Activated gamma-delta T cell (primary cell): ENCODE data around the gene ILDR1.
"Not testable (repeated sequence)": the region's sequence is repeated elsewhere in the genome, so short reads cannot be mapped to it uniquely, and the experiment has no call there.

Source experiments
- DNase-seq: peaks from one replicate; lab custom pipeline; 2025; lab: John Stamatoyannopoulos, UW
- total RNA-seq, 2 donors: gene quantifications; one replicate each; lab custom pipeline; 2026; lab: John Stamatoyannopoulos, UW

The ILDR1 gene
- total RNA-seq: 0 to 0.09 reads per million in 2 donors

DNA sequence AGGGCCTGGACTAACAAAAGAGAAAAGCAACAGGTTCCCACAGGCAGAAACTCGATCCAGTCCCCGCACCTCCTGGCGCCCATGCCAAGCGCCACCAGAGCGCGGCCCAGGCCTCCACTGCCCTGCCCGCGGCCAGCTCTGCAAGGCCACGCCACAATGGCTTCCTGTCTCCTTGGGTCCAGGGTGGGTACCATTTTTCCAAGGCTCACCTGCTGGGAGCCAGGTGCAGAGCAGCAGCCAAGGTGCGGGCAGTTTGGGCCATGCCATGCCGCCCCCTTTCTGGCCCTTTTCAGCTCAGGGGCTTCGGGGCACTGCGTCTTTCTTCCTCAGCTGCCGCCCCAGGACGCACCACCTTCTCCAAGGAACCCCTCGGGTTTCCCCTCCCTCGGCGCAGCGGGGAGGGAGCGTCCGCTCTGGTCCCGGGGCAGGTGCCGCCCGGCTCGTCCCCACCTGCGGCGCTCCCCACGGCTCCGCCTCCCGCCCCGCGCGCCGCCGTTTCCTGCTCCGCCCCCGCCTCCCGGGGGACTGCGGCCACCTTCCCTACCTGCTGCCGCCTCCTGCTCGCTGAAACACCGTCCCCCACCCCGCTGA, at the start of gene ILDR1:
Gene ILDR1, minus strand, starts transcription at position 437 of the 591 bp plus-strand sequence. Its CDS starts 170 bp downstream, at position 267.
- DNase-seq: no peak

DNA sequence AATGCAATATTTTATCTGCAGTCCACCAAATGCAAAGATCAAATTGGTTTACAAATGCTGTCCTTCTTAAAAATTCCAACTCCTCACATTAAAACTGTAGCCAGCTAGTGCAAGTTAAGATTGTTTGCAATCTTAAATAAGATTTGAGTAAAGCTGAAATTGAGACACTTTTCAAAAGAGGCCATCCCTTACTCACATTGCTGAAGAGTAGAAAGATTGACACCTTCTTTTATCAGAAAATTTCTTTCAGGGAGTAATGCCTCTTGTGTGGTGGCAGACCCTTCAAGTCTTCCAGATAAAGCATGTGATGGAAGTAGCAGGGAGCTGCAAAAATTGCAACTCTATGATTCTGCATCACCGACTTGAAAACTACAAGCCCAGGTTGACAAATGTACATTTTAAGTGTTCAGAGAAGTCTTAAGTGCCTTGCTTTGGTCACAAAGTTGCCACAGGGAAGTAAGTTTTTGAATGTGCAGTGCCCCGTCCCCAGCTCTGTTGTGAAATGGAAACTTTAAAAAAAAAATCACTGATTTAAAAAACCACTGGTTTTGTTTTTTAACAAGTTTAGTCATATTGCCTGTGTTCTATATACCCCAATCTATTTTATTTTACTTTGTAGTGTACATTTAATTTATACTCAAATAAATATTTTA, 45.7 kb upstream of the ILDR1 start:
- DNase-seq: no peak

DNA sequence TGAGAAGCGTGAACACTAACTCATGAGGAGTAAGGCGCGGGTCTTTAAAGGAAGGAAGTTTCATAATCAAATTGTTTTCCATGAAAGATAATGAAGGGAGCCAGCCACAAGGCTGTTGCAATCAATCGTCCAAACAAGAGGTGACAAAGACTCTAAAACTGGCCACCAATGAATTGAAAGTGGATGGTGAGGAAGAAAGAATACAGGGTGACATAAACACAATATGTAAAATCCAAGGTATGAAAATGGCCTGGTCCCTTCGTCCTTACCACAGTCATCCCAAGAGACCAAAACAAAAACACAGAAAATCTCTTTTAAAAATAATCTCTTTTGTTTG, 45.1 kb upstream of the ILDR1 start:
- DNase-seq: no peak

DNA sequence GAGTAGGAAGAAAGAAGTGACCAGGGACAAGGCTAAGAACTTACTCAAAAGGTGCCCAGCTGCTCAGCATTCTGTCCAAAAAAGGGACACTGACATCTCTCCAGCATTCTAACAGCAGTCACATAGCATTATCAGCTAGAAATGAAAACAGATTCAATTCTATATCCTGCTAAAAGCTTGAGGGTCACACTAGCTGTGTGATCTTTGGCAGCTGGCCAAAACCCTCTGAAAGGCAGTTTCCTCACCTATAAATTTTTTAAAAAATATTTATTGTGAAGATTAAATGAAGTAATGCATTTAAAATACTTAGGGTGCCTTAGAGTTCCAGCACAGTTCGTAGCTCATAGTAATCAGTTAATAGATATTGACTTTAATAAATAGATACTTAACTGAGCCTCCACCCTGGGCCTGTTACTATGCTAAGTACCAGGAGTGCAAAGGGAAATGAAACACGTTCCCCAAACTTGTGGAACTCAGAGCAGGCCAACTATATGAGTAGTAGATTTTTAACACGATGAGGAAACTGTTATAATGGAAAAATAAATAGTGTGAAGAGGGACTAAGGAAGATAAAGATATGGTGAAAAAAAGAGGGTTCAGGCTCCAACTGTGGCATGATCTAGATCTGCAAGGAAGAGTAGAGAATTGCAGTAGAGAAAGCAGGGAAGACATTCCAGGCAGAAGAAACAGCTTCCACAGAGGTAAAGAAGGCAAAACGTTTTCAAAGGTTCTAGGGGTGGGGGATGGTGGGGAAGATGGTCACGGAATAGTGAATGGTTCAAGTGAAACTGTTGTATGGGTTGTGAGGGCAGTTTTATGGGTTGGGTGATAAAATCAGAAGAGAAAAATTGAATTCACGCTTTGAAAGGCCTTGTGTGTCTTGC, 44.5 kb upstream of the ILDR1 start:
- no peak for DNase-seq

DNA sequence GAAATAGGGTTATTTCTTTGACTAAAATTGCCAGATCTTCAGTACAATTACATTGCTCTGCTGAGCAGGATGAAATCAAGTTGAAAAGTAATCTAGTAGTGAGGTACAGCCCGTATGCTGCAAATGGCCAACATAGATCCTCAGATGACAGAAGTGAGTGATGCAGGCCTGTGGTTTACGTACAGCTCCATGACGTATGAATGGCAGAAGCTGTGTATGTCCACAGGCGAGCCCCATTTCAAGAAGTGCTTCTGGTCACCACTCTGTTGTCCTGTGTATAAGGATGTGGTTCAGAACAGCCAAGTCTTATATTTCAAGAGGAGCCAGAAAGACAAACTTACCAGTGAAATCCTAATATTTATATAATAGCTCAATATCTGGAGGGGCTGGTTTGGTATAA, 42.3 kb upstream of the ILDR1 start:
- no peak for DNase-seq

DNA sequence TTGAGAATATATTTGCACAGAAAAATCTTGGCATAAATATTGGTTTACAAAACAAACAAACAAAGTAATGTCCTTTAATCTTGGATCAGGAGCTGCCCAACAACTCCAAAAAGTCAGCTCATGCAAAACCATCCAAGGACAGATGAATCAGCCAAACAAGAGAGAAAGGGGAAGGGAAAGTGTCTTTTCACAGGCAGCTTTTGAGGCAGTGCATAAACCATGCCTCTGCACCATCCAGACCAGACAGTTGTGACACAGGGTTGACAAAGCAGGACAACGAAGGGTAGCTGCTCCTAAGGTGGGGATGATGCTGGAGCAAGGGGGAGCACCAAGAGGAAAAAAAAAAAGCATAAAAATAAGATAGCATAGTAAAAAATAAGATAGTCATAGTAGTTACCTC, 41.9 kb upstream of the ILDR1 start:
- no peak for DNase-seq

DNA sequence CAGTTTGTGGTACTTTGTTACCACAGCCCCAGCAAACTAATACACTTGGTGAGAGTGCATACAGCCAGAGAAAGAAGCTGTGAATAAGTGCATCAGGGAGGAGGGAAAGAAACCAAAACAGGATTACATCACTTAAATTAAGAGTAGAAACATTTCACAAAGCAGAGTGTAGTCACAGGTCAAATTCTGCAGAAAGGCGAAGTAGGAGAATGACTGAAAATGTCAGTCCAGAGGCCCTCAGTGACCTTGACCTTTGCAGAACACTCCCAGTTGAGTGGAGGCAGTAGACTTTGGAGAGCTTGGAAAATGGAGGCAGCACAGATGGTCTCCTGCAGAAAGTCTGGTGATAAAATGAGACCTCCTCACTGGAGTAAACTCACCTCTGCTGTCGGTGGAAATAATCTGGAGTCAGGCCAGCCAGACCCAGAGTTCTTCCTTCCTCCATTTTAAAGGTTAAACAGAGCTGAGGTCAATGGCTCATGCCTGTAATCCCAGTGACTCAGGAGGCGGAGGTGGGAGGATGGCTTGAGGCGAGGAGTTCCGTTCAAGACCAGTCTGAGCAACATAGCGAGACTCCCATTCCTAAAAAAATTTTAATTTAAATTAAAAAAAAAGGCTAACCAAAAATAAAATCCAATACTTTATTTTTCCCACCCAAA, 38.1 kb upstream of the ILDR1 start:
- DNase-seq: no peak

DNA sequence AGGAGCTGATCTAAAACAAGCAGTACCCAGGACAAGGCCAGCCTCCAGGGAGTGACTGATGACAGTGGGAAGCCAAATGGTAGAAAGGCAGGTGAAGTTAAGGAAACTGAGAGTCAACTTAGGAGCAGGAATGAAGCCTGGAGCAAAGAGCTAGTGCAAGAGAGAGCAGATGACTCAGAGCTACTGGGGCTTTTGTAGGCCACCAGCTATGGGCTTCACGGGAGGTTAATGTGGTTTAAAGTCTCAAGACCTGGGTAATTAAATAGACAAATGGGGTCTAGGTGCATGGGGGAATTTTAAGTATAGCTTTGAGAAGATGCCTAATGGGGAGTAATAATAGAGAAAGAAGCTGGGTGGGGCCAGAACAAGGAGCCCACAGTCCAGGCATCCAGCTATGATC, 36.2 kb upstream of the ILDR1 start:
- DNase-seq: no peak

DNA sequence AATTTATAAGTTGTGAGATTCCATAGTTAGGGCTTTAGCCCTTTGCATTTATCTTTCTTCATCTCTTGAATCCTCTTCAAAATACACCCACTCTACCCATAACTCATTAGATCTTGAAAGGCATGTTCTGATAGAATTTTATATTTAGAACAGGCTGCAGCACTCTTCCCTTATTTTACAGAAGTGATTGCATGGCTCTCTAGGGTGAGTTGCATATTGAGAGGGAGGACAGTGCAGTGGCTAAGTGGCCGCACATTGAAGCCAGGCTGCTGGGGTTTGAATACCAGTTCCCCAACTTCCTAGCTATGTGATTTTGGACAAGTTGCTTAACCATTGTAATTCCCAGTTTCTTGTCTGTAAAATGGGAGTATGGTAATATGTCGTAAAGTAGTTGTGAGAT, 35.6 kb upstream of the ILDR1 start:
- no peak for DNase-seq

DNA sequence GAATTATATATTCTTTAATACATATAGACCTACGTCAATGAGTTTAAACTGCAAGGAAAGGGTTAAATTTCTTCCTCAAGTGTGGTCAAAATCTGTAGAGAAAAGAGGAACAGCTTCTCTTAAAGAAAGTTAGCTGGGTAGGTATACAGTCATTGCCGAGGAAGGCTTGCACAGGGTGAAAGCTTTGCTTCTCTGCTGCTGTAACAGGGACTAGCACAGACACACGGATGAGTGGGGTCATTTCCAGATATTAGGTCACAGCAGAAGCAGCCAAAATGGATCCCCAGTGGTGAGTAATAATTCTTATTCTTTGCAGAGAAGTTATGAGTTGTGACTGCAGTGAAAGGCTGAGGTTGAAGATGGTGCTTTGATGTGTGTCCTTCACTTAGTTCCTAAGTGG, 33.2 kb upstream of the ILDR1 start, which contains the start of gene CD86:
Gene CD86, plus strand, starts transcription at position 148 of the 400 bp plus-strand sequence. Its CDS starts 128 bp downstream, at position 276.
- DNase-seq: no peak

DNA sequence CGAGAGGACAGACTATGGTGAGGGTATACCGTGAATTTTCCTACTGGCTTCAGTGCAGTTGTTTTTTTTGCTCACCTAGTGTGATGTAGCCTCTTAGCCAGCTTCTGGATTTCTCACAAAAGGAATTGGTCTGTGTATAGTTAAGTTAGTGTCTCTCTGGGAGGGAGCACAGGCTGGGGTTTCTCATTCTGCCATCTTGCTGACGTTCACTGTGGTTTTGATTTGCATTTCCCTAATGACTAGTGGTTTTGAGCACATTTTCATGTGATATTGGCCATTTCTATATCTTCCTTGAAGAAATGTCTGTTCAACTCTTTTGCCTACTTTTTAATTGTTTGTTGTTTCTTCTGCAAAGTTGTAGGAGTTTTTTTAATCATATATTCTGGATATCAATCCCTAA, 30.9 kb upstream of the ILDR1 start:
- no peak for DNase-seq

DNA sequence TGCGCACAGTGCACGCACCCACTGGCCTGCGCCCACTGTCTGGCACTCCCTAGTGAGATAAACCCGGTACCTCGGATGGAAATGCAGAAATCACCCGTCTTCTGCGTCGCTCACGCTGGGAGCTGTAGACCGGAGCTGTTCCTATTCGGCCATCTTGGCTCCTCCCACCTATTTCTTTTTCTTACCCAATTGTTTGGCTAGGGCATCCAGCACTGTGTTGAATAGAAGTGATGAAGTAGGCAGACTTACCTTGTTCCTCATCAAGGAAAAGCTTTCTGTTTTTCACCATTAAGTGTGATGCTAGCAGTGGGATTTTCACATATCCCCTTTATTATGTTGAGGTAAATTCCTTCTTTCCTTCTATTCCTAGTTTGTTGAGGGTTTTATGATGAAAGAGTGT, 25.7 kb upstream of the ILDR1 start:
- DNase-seq: not testable (repeated sequence)

DNA sequence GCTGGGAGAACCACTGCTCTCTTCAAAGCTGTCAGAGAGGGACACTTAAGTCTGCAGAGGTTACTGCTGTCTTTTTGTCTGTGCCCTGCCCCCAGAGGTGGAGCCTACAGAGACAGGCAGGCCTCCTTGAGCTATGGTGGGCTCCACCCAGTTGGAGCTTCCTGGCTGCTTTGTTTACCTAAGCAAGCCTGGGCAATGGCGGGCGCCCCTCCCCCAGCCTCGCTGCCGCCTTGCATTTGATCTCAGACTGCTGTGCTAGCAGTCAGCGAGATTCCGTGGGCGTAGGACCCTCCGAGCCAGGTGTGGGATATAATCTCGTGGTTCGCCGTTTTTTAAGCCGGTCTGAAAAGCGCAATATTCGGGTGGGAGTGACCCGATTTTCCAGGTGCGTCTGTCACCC, 25.2 kb upstream of the ILDR1 start:
- not testable (repeated sequence) for DNase-seq

DNA sequence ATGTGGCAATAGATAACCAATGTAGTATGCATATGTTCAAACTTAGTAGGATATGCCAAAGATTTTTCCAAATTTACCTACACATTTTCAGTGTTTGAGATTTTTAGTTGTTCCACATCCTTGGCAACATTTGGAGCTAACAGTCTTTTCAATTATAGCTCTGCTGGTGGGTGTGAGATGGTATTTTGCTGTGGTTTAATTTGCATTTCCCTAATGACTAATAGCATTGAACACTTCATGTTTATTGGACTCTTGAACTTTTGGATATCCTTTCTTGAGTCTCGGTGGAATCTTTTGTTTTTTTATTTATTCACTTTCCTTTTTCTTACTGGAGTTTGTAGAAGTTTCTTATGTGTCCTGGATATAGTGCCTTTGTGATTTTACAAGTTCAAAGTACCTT, 11.0 kb upstream of the ILDR1 start:
- DNase-seq: no peak

DNA sequence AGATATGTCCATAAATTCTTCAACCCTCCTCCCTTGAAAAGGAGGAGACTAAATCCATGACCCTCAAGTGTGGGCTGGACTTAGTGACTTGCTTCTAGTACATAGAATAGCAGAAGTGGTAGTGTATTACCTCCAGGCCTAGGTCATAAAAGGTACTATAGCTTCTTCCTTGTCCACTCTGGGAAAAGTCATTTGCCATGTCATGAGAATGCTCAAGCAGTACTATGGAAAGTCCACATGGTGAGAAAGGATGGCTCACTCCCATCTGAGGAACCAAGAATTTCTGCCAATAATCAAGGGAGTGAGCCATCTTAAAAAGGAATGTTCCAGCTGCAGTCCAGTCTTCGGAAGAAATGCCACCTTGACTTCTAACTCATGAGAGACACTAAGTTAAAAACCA, 10.5 kb upstream of the ILDR1 start:
- no peak for DNase-seq

DNA sequence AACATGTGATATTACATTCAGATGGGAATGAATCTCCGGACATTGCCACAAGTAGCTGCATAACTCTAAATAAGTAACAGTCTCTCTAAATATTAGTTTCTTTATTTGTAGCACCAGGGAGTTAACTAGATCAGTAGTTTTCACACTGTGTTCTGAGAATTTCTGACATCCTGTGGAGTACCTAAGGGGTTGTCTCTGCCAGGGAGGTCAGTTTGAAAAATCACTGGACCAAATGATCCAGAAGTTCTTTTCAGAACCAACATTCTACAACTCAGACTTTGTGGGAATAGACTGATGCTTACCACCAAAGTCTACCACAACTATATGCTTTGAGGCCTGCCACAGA, 9.0 kb upstream of the ILDR1 start:
- no peak for DNase-seq

DNA sequence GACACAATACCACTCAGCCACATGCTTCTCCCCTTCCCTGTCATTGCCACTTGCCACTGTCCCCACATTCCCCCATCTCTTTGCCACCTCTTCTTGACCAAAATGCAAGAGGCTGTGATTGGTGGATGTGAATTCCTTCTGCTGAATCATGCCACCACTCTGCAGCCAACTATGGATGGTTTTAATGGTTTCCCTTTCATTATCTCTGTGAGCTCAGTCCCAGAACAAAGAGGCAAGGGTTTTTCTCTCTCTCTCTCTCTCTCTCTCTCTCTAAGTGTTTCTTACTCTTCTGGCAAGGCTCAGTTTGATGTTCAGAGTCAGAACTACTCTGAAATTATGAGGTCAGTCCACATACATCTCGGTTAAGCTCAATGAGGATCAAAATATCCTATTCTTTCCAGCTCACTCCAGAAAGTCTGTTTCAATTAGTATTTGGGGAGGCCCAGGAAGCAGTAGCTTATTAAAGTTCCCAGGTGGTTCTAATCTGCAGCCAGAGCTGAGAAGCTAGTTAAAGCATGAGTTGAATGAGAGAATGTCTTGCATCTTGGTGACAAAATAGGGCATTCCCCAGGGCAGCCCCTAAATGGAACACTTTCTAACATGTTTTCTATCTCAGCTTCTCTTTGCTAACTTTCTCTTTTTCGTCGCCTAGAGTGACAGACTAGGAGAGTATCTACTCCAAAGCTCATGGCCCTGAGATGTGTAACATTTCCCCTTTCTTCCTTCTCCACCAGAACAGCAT, 8.5 kb upstream of the ILDR1 start:
- DNase-seq: no peak

DNA sequence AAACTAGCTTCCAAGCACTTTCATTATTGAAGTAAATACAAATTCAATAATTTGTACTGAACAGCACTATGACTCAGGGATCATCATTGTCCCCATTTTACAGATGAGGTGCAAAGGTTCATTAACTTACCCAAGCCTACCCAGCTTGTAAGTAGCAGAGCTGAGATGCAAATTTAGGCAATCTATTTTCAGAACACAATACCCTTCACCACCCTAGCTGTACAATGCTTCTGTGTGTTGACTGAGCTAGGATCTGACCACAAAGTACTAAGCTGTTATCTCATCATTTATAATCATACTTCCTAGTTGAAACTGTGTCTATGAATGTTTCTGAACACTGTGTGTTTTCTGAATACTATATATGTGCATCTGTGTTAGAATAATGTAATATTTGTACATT, 3.2 kb upstream of the ILDR1 start:
- no peak for DNase-seq

DNA sequence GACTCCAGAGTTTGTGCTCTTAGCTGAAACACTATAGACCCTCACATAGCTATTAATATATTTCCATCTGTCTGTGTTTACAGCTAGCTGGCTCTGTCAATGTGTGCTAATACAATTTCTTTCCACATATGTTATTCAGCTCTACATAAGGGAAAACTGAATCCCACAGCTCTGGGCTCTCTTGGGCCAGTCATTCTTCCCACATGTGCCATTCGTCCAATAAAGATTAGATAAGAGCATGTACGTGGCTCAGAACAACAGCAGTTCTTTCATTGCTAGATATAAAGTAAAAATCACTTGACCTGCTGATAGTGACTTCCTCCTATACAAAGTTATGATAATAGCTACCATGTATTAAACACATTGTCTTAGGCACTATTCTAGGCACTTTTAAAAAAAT, 2.8 kb upstream of the ILDR1 start:
- no peak for DNase-seq

DNA sequence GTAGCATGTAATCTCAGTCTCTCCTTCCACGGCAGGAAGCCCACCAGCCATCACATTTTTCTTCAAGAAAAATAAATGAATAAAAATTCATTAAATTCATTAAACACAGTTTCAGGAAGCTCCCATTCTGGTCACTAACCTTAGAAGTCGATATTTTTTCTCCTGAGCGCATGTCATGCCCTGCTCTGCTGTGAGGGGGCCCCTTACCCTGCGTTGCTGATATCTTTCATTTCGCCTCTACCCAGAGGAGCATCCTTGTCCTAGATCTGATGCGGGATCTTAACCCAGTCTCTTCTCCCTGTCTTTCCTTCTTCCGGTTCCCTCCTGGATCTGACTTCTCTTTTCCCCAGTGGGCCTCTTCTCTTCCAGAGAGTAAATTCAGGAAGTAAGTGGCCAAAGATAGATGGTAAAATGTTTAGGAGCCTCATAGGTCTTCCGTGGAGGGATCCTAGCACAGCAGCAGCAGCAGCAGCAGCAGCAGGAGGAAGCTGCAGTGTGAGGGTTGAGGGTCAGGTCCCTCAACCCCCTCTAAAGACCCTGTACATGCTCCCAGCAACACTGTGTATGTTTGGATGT, 1.4 kb upstream of the ILDR1 start:
- DNase-seq: no peak

DNA sequence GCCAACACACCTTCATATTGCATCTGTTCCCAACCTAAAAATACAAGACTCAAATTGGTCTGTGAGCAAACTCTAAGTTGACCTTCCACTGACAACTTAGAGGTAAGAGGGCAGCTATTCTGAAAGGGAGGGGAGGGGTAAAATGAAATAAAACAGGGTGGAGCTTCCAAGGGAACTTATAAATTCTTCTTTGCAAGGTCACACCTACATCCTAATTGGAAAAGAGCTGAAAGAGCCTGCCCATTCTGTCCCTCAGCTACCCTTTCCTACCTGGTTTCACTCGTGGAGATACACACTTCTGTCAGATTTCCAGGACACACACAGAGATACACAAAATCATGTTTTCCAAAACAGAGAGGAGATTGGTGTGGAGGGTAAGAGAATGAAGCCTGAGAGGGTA, 1.0 kb downstream of the ILDR1 start:
- no peak for DNase-seq

DNA sequence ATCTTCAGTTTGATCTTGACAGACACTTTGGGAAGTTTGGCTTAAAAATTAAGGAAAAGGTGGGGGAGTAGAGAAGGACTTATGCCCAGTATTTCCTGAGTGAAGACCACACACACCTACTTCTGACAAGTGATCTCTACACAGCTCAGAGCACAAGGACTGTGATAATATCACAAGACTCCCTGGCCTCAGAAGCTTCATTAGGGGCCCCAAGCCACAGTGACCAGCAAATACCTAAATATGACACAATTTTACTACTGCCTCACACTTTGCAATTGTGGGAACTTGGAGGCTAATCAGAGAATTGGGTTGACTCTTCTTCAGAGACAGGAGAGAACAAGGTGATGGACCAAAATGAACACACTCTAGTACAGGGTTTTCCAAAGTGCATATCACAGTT, 2.6 kb downstream of the ILDR1 start:
- no peak for DNase-seq
